Measurements from ENCODE around the gene ULBP1. TPM values are rescaled to one million over a fixed set of nuclear protein-coding genes. Genes with fewer than 3 reads are reported as not detected.

Gene ULBP1
- polyA plus RNA-seq, 1 donor (not counting 4 experiments of a cell fraction or from before 2014, with no cell fraction given): 2.2 TPM

DNA sequence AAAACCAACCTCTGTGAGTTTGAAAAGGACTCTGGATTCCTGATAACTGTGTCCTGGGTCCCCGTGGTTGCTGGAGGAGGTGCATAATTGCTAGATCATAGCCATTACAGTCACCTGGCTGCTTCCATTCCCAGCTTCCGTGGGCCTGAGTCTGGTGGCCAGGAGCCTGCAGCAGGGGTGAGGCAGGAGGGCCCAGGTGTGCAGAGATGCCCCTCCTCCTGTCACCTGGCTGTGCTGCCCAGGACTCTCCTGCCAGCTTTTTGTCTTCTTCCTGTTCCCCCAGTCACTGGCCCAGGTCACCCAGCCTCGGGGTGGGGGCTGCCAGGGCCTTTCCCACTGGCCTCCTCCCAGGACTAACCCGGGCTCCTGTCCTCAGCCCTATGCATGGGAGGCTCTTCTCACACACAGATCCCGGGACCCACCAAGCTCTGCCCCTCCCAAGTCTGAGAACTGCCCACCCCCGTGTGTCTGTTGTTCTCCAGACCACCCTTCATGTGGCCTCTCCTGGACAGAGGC lies 31.6 kb downstream of the ULBP1 start:
- no peak overlapping the region for H3K27ac ChIP-seq (ENCODE audit: control insufficient read depth, insufficient read depth, low read length)
- H3K4me1 ChIP-seq (ENCODE audit: control insufficient read depth, extremely low read depth, insufficient read depth, low read length): peaks cover 6% of the 10 kb centered on the region
- no peaks in the 10 kb centered on the region for H3K36me3 ChIP-seq (ENCODE audit: control insufficient read depth in 2 of 2, extremely low read depth in 1 of 2, insufficient read depth in 2 of 2, low read length in 2 of 2)
- peaks cover 43% of the 10 kb centered on the region for H3K27me3 ChIP-seq (ENCODE audit: control insufficient read depth, extremely low read depth, insufficient read depth, low read length)
- H3K79me2 ChIP-seq (ENCODE audit: control insufficient read depth, insufficient read depth, low read length): no peaks in the 10 kb centered on the region
- H3K9me1 ChIP-seq (ENCODE audit: control insufficient read depth, extremely low read depth, insufficient read depth, low read length): no peaks in the 10 kb centered on the region
- H4K20me1 ChIP-seq (ENCODE audit: control insufficient read depth, extremely low read depth, insufficient read depth, low read length): no peaks in the 10 kb centered on the region
- no peak overlapping the region for H3K4me3 ChIP-seq (ENCODE audit: control insufficient read depth in 2 of 3, extremely low read depth in 1 of 3, insufficient read depth in 2 of 3, low read depth in 1 of 3, low read length in 3 of 3)
- TF ChIP-seq CTCF (optimal IDR thresholded peaks at IDR 0.05 in 1 of 3, IDR thresholded peaks at IDR 0.05 in 1 of 3, conservative IDR thresholded peaks at IDR 0.05 in 1 of 3; ENCODE audit: extremely low read depth in 1 of 3, insufficient read depth in 2 of 3, low read length in 3 of 3): no peak
- TF ChIP-seq EZH2 (IDR thresholded peaks at IDR 0.05; ENCODE audit: low read length): no peak
- FAIRE-seq: no peak
- H3K9me3 ChIP-seq (ENCODE audit: control insufficient read depth, low read depth, low read length): no peaks in the 10 kb centered on the region
- H2AFZ ChIP-seq (ENCODE audit: control insufficient read depth, low read length): no peak overlapping the region
- no peak for DNase-seq (ENCODE audit: low read depth, low spot score)
- no peak overlapping the region for H3K9ac ChIP-seq (ENCODE audit: control insufficient read depth, extremely low read depth, insufficient read depth, low read length)
- no peak overlapping the region for H3K4me2 ChIP-seq (ENCODE audit: control insufficient read depth, extremely low read depth, insufficient read depth, low read depth, low read length)
- dilution Hi-C loops (cut with MboI; ENCODE audit: extremely low pct_ligation_motif_present, low sequenced_read_pairs): no loop called here

DNA sequence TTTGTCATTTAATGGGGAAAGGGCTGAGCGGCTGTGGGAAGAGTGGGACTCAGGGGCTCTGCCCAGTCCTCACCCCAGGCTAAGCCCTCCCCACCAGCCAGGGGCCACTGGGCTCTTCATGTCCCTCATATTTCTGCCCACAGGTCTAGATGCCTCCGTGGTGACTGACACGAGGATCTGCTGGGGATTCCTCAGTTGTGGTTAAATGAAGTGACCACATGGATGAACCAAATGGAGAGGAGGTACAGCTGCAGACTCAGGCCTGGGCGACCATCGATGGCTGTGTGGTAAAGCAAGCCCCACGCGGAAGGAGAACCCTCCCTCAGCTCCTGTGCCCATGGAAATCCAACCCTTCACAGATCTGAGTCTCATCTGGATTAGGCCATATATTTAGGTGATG lies 32.2 kb downstream of the ULBP1 start:
- Histone ChIP-seq H2AFZ (ENCODE audit: control insufficient read depth, low read length) (no peak overlapping the region), H3K4me3 (ENCODE audit: control insufficient read depth in 2 of 3, extremely low read depth in 1 of 3, insufficient read depth in 2 of 3, low read depth in 1 of 3, low read length in 3 of 3) (no peak overlapping the region), H3K4me1 (ENCODE audit: control insufficient read depth, extremely low read depth, insufficient read depth, low read length) (no peaks in the 10 kb centered on the region), H3K27me3 (ENCODE audit: control insufficient read depth, extremely low read depth, insufficient read depth, low read length) (peaks cover 37% of the 10 kb centered on the region), H3K9me3 (ENCODE audit: control insufficient read depth, low read depth, low read length) (no peaks in the 10 kb centered on the region), H3K36me3 (ENCODE audit: control insufficient read depth in 2 of 2, extremely low read depth in 1 of 2, insufficient read depth in 2 of 2, low read length in 2 of 2) (no peaks in the 10 kb centered on the region), H3K9ac (ENCODE audit: control insufficient read depth, extremely low read depth, insufficient read depth, low read length) (no peak overlapping the region), H3K9me1 (ENCODE audit: control insufficient read depth, extremely low read depth, insufficient read depth, low read length) (no peaks in the 10 kb centered on the region), H3K79me2 (ENCODE audit: control insufficient read depth, insufficient read depth, low read length) (no peaks in the 10 kb centered on the region), H3K27ac (ENCODE audit: control insufficient read depth, insufficient read depth, low read length) (no peak overlapping the region), H3K4me2 (ENCODE audit: control insufficient read depth, extremely low read depth, insufficient read depth, low read depth, low read length) (no peak overlapping the region), H4K20me1 (ENCODE audit: control insufficient read depth, extremely low read depth, insufficient read depth, low read length) (no peaks in the 10 kb centered on the region)
- FAIRE-seq (no peak), DNase-seq (ENCODE audit: low read depth, low spot score) (no peak)
- dilution Hi-C loops (cut with MboI; ENCODE audit: extremely low pct_ligation_motif_present, low sequenced_read_pairs): no loop called here
- TF ChIP-seq EZH2 (IDR thresholded peaks at IDR 0.05; ENCODE audit: low read length) (no peak), CTCF (optimal IDR thresholded peaks at IDR 0.05 in 1 of 3, IDR thresholded peaks at IDR 0.05 in 1 of 3, conservative IDR thresholded peaks at IDR 0.05 in 1 of 3; ENCODE audit: extremely low read depth in 1 of 3, insufficient read depth in 2 of 3, low read length in 3 of 3) (no peak)
